ENCODE measurements around the gene HMGB4.

GRCh38 chr1:33836911-33837310, 27.0 kb upstream of the HMGB4 start:
- TF ChIP-seq CHD1 (IDR thresholded peaks at IDR 0.05; ENCODE audit: low read depth, low read length) = no peak
- TF ChIP-seq CTCF (conservative IDR thresholded peaks at IDR 0.05; ENCODE audit: low read depth, low read length) = no peak
- no peak for TF ChIP-seq CEBPB (IDR thresholded peaks at IDR 0.05; ENCODE audit: low read depth, low read length)
